ENCODE measurements around the gene STRA6.

STRA6 gene

GRCh38 chr15:74146277-74146800, 56.2 kb downstream of the STRA6 start:
- H3F3A ChIP-seq (ENCODE audit: low read depth), result no peaks in the 10 kb centered on the region
- no peak overlapping the region for H3K9ac ChIP-seq (ENCODE audit: low read depth, low read length, poor library complexity, severe bottlenecking)
- H3K27me3 ChIP-seq (ENCODE audit: insufficient read depth, low read length, poor library complexity, severe bottlenecking), result no peaks in the 10 kb centered on the region
- H3K36me3 ChIP-seq (ENCODE audit: insufficient read depth, low read length), result no peaks in the 10 kb centered on the region
- H3K79me2 ChIP-seq (ENCODE audit: insufficient read depth, low read length), result no peaks in the 10 kb centered on the region
- no peaks in the 10 kb centered on the region for H3K9me2 ChIP-seq (replicated peaks; ENCODE audit: low read depth, low read length)
- TF ChIP-seq EZH2phosphoT487 (IDR thresholded peaks at IDR 0.05; ENCODE audit: borderline replicate concordance) (no peak), CTCF (conservative IDR thresholded peaks at IDR 0.05; ENCODE audit: low read length) (no peak)
- no peak overlapping the region for H2AFZ ChIP-seq (ENCODE audit: low read length)
- peaks cover 4% of the 10 kb centered on the region for H3K4me1 ChIP-seq (ENCODE audit: insufficient read depth, low read length, poor library complexity, severe bottlenecking)
- H3K9me3 ChIP-seq (ENCODE audit: insufficient read depth, low read depth, low read length), result no peaks in the 10 kb centered on the region
- H3K4me3 ChIP-seq (ENCODE audit: low read length, poor library complexity, severe bottlenecking), result no peak overlapping the region
- H4K20me1 ChIP-seq (ENCODE audit: insufficient read depth, low read length, poor library complexity, severe bottlenecking), result no peaks in the 10 kb centered on the region
- H3K4me2 ChIP-seq (ENCODE audit: low read depth, low read length, poor library complexity, severe bottlenecking), result no peak overlapping the region

- no peaks in the 10 kb centered on the region for H3K36me3 ChIP-seq (ENCODE audit: insufficient read depth, low read length)
- H3K4me3 ChIP-seq (ENCODE audit: low read length, poor library complexity, severe bottlenecking), result no peak overlapping the region
- H3K9me3 ChIP-seq (ENCODE audit: insufficient read depth, low read depth, low read length), result no peaks in the 10 kb centered on the region
- H3K4me1 ChIP-seq (ENCODE audit: insufficient read depth, low read length, poor library complexity, severe bottlenecking), result peaks cover 14% of the 10 kb centered on the region
- H3K79me2 ChIP-seq (ENCODE audit: insufficient read depth, low read length), result no peaks in the 10 kb centered on the region
- H3K27me3 ChIP-seq (ENCODE audit: insufficient read depth, low read length, poor library complexity, severe bottlenecking), result no peaks in the 10 kb centered on the region
- no peak overlapping the region for H3K4me2 ChIP-seq (ENCODE audit: low read depth, low read length, poor library complexity, severe bottlenecking)
- no peaks in the 10 kb centered on the region for H3F3A ChIP-seq (ENCODE audit: low read depth)
- H4K20me1 ChIP-seq (ENCODE audit: insufficient read depth, low read length, poor library complexity, severe bottlenecking), result no peaks in the 10 kb centered on the region
- no peak overlapping the region for H3K9ac ChIP-seq (ENCODE audit: low read depth, low read length, poor library complexity, severe bottlenecking)
- TF ChIP-seq EZH2phosphoT487 (IDR thresholded peaks at IDR 0.05; ENCODE audit: borderline replicate concordance) (no peak), CTCF (conservative IDR thresholded peaks at IDR 0.05; ENCODE audit: low read length) (peak; percentile 55)
- no peaks in the 10 kb centered on the region for H3K9me2 ChIP-seq (replicated peaks; ENCODE audit: low read depth, low read length)
- no peak overlapping the region for H2AFZ ChIP-seq (ENCODE audit: low read length)
Observed at GRCh38 chr15:74144153-74144775, 58.3 kb downstream of the STRA6 start.

- Histone ChIP-seq H3K36me3 (ENCODE audit: insufficient read depth, low read length) (no peaks in the 10 kb centered on the region), H3K9me3 (ENCODE audit: insufficient read depth, low read depth, low read length) (no peaks in the 10 kb centered on the region), H4K20me1 (ENCODE audit: insufficient read depth, low read length, poor library complexity, severe bottlenecking) (no peaks in the 10 kb centered on the region), H3K27me3 (ENCODE audit: insufficient read depth, low read length, poor library complexity, severe bottlenecking) (no peaks in the 10 kb centered on the region), H3K4me3 (ENCODE audit: low read length, poor library complexity, severe bottlenecking) (no peak overlapping the region), H3K9me2 (replicated peaks; ENCODE audit: low read depth, low read length) (no peaks in the 10 kb centered on the region), H3K4me1 (ENCODE audit: insufficient read depth, low read length, poor library complexity, severe bottlenecking) (peaks cover 26% of the 10 kb centered on the region), H3K4me2 (ENCODE audit: low read depth, low read length, poor library complexity, severe bottlenecking) (no peak overlapping the region), H3K79me2 (ENCODE audit: insufficient read depth, low read length) (no peaks in the 10 kb centered on the region), H3K9ac (ENCODE audit: low read depth, low read length, poor library complexity, severe bottlenecking) (no peak overlapping the region), H3F3A (ENCODE audit: low read depth) (no peaks in the 10 kb centered on the region), H2AFZ (ENCODE audit: low read length) (no peak overlapping the region)
- TF ChIP-seq EZH2phosphoT487 (IDR thresholded peaks at IDR 0.05; ENCODE audit: borderline replicate concordance) (no peak), CTCF (conservative IDR thresholded peaks at IDR 0.05; ENCODE audit: low read length) (no peak)
Observed at GRCh38 chr15:74141591-74141990, 61.0 kb downstream of the STRA6 start.
